SU-DHL-6 (cell line): ENCODE data around the gene MROH7.

Experiments
- H2AFZ ChIP-seq: fragments of 200-600 bp; sonication (generic); 2 replicates; pipeline ENCODE4 v1.6.1; 2014; ENCODE audit warnings: low read depth, mild to moderate bottlenecking, moderate library complexity, mixed read lengths, antibody characterized with exemption, low read length; ENCODE audit not compliant: severe bottlenecking
- H3F3A ChIP-seq: fragments of 200-600 bp; shearing (Covaris generic); 2 replicates; pipeline ENCODE4 v1.6.0; 2016; ENCODE audit warnings: antibody characterized with exemption, mild to moderate bottlenecking; ENCODE audit not compliant: insufficient read depth
- H3K27ac ChIP-seq: fragments of 200-600 bp; sonication (generic); 2 replicates; pipeline ENCODE4 v1.5.1; 2016; ENCODE audit warnings: low read depth, mild to moderate bottlenecking, low read length, moderate library complexity, mixed read lengths
- H3K27me3 ChIP-seq: fragments of 200-600 bp; sonication (generic), shearing (Covaris generic); 2 replicates; pipeline ENCODE4 v1.6.0; 2014; ENCODE audit warnings: mild to moderate bottlenecking, low read length
- H3K36me3 ChIP-seq: fragments of 200-600 bp; sonication (generic); 2 replicates; pipeline ENCODE4 v1.6.1; 2014; ENCODE audit warnings: mild to moderate bottlenecking, low read length, mixed read lengths
- H3K4me2 ChIP-seq: fragments of 300-600, 200-600 bp; shearing (Covaris generic), sonication (generic); 2 replicates; pipeline ENCODE4 v1.6.0; 2014; ENCODE audit warnings: low read length, low read depth, mild to moderate bottlenecking; ENCODE audit not compliant: poor library complexity, severe bottlenecking
- H3K4me3 ChIP-seq: fragments of 200-600 bp; sonication (generic); 2 replicates; pipeline ENCODE4 v1.5.1; 2014; ENCODE audit warnings: antibody characterized with exemption, low read length, mild to moderate bottlenecking, mixed read lengths; ENCODE audit not compliant: insufficient read depth, poor library complexity, severe bottlenecking
- H3K79me2 ChIP-seq: fragments of 200-600 bp; sonication (generic); 2 replicates; pipeline ENCODE4 v1.6.1; 2014; ENCODE audit warnings: mild to moderate bottlenecking, low read length, moderate library complexity; ENCODE audit not compliant: insufficient read depth
- H3K9ac ChIP-seq: fragments of 200-600 bp; sonication (generic); 2 replicates; pipeline ENCODE4 v1.7.0; 2014; ENCODE audit warnings: mild to moderate bottlenecking, low read length
- H3K9me2 ChIP-seq: fragments of 200-600 bp; sonication (generic); replicated peaks from 2 replicates; pipeline ENCODE4 v1.6.1; 2014; ENCODE audit warnings: low read length; ENCODE audit not compliant: insufficient read depth
- H3K9me3 ChIP-seq: fragments of 200-600 bp; sonication (generic); 2 replicates; pipeline ENCODE4 v1.6.1; 2014; ENCODE audit warnings: low read length, mixed read lengths; ENCODE audit not compliant: insufficient read depth
- H4K20me1 ChIP-seq: fragments of 200-600 bp; sonication (generic); 2 replicates; pipeline ENCODE4 v1.6.1; 2014; ENCODE audit warnings: low read depth, mild to moderate bottlenecking, antibody characterized with exemption, low read length, moderate library complexity, mixed read lengths
- EZH2phosphoT487 ChIP-seq: fragments of 200-600 bp; sonication (generic), shearing (Covaris generic); conservative IDR thresholded peaks from 2 replicates; pipeline ENCODE4 v1.6.1; 2018; ENCODE audit warnings: mild to moderate bottlenecking, antibody characterized with exemption, low read length, moderate library complexity, mixed read lengths
- TF ChIP-seq, protein P1 (sequence below): fragments of 200-600 bp; sonication (generic); IDR thresholded peaks from one replicate; pipeline ENCODE4 v1.5.1; 2017; ENCODE audit warnings: antibody characterized with exemption, mild to moderate bottlenecking, low read length, moderate library complexity; ENCODE audit not compliant: insufficient read depth, poor library complexity, severe bottlenecking

MROH7 gene

DNA sequence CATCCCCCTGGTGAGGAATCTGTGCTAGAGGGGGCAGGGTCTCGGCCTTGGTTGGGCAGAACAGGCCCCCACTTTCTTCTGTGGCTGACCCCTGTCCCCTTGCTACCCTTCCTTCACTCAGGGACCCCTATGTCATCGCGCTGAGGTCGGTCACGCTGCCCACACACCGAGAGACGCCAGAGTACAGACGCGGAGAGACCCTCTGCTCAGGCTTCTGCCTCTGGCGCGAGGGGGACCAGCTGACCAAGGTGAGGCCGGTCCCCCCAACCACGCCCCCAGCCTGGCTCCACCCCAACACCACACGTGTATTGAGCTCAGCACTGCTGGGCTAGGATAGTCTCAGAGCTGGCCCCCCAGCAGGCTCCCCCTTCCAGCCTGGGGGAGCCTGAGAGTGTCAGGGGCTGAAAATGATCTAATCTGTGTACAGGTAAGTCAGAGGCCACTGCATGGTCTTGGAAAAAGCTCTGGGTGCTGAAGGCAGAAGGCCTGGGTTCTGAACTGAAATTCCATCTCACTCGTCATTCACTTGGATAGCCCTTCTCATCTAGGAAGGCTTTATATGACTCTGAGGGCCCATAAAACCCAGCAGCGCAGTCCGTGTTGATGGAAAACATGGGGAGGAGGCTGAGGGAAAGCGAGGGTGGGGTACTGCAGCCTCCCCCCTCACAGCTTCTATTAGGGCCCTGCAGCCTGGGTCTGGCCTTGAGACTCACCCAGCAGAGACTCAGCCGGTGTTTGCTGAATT lies 33.6 kb upstream of the MROH7 start:
- no peak overlapping the region for H3K9ac ChIP-seq
- no peaks in the 10 kb centered on the region for H3K9me3 ChIP-seq
- no peaks in the 10 kb centered on the region for H3K79me2 ChIP-seq
- no peaks in the 10 kb centered on the region for H3F3A ChIP-seq
- no peaks in the 10 kb centered on the region for H3K27me3 ChIP-seq
- TF ChIP-seq, protein P1, sequence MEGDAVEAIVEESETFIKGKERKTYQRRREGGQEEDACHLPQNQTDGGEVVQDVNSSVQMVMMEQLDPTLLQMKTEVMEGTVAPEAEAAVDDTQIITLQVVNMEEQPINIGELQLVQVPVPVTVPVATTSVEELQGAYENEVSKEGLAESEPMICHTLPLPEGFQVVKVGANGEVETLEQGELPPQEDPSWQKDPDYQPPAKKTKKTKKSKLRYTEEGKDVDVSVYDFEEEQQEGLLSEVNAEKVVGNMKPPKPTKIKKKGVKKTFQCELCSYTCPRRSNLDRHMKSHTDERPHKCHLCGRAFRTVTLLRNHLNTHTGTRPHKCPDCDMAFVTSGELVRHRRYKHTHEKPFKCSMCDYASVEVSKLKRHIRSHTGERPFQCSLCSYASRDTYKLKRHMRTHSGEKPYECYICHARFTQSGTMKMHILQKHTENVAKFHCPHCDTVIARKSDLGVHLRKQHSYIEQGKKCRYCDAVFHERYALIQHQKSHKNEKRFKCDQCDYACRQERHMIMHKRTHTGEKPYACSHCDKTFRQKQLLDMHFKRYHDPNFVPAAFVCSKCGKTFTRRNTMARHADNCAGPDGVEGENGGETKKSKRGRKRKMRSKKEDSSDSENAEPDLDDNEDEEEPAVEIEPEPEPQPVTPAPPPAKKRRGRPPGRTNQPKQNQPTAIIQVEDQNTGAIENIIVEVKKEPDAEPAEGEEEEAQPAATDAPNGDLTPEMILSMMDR: no peak
- TF ChIP-seq EZH2phosphoT487: no peak
- H2AFZ ChIP-seq: no peak overlapping the region
- no peak overlapping the region for H3K4me2 ChIP-seq
- no peaks in the 10 kb centered on the region for H3K36me3 ChIP-seq
- H3K4me3 ChIP-seq: no peak overlapping the region
- no peaks in the 10 kb centered on the region for H4K20me1 ChIP-seq
- H3K27ac ChIP-seq: no peak overlapping the region
- no peaks in the 10 kb centered on the region for H3K9me2 ChIP-seq

DNA sequence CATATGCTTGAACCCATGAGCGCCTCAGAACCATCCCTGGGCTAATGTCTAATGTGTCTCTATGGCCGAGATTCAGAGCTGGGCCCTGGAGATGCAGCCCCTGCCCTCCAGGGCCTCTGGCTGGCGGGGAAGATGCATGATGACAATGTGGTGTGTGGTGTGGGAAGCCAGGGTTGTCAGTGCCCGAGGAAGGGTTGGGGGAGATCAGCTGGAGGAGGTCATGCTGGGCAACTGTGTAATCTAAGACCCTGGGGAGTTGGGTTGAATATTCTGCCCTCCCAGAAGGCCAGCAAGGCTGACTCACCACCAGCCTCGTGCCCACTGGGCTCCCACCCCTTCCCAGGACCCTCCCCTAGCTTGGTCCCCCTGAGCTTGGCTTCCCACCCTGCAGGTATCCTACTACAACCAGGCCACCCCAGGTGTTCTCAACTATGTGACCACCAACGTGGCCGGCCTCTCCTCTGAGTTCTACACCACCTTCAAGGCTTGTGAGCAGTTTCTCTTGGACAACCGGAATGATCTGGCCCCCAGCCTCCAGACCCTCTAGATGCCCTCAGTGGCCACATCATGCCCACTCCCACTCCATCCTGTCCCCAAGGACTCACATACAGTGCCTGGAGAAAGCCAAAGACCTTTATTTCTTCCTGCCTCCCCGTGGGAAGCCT lies 32.9 kb upstream of the MROH7 start:
- H3F3A ChIP-seq: no peaks in the 10 kb centered on the region
- no peak overlapping the region for H2AFZ ChIP-seq
- H3K4me3 ChIP-seq: no peak overlapping the region
- H3K9me3 ChIP-seq: no peaks in the 10 kb centered on the region
- no peak overlapping the region for H3K27ac ChIP-seq
- H3K27me3 ChIP-seq: no peaks in the 10 kb centered on the region
- H3K9me2 ChIP-seq: no peaks in the 10 kb centered on the region
- no peaks in the 10 kb centered on the region for H3K36me3 ChIP-seq
- no peaks in the 10 kb centered on the region for H4K20me1 ChIP-seq
- no peak overlapping the region for H3K4me2 ChIP-seq
- H3K9ac ChIP-seq: no peak overlapping the region
- H3K79me2 ChIP-seq: no peaks in the 10 kb centered on the region
- TF ChIP-seq EZH2phosphoT487: no peak
- TF ChIP-seq, protein P1: no peak

DNA sequence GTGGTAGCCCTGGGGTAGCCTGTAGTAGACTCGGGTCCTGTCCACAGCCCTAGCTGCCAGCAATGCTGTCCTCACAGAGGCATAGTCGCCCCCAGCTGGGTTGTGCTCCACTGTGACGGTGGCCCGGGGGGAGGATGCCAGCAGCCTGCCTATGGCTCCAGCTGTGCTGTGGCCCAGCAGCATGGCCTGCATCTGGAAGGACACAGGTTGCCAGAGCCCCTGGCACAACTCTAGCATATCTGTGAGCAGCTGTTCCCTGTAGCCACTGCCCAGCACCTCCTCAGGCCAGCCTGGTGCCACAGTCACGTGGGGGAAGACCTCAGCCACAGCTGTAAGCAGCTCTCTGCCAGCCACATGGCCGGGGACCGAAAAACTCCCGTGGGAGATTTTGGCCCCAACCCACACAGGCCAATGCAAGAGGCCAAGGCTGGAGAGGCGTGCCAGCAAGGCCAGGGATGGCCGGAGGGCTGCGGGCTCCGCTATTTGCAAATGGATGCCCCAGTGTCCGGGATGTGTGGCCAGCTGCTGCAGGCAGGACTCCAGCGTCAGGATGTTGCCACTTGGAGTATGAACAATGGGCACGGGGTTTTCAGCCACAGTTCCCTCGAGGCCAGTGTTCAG lies 32.2 kb upstream of the MROH7 start:
- H3K9me2 ChIP-seq: no peaks in the 10 kb centered on the region
- no peaks in the 10 kb centered on the region for H3K27me3 ChIP-seq
- H3K9me3 ChIP-seq: no peaks in the 10 kb centered on the region
- H3F3A ChIP-seq: no peaks in the 10 kb centered on the region
- TF ChIP-seq EZH2phosphoT487: no peak
- TF ChIP-seq, protein P1: no peak
- H3K9ac ChIP-seq: no peak overlapping the region
- H4K20me1 ChIP-seq: no peaks in the 10 kb centered on the region
- H3K36me3 ChIP-seq: no peaks in the 10 kb centered on the region
- H3K27ac ChIP-seq: no peak overlapping the region
- H2AFZ ChIP-seq: no peak overlapping the region
- no peak overlapping the region for H3K4me2 ChIP-seq
- H3K4me3 ChIP-seq: no peak overlapping the region
- H3K79me2 ChIP-seq: no peaks in the 10 kb centered on the region
